ENCODE data around the gene NUBPL. TPM values are rescaled to one million over a fixed set of nuclear protein-coding genes. Genes with fewer than 3 reads are reported as not detected.

NUBPL gene
- total RNA-seq, 1 donor from 2014 or later = 9.8 TPM

GRCh38 chr14:31677052-31677451, 115.8 kb downstream of the NUBPL start:
- no peak for TF ChIP-seq CTCF (IDR thresholded peaks at IDR 0.05; ENCODE audit: insufficient read depth, low read length, poor library complexity, severe bottlenecking)
- no peaks in the 10 kb centered on the region for H3K36me3 ChIP-seq (ENCODE audit: control insufficient read depth, insufficient read depth, low read length)
- no peaks in the 10 kb centered on the region for H3K27me3 ChIP-seq (ENCODE audit: control insufficient read depth, insufficient read depth, low read length)
- H3K4me3 ChIP-seq (ENCODE audit: low read depth, low read length) = no peak overlapping the region
- DNase-seq (ENCODE audit: low read depth) = no peak

- no peak for TF ChIP-seq CTCF (IDR thresholded peaks at IDR 0.05; ENCODE audit: insufficient read depth, low read length, poor library complexity, severe bottlenecking)
- Histone ChIP-seq H3K36me3 (ENCODE audit: control insufficient read depth, insufficient read depth, low read length) (no peaks in the 10 kb centered on the region), H3K27me3 (ENCODE audit: control insufficient read depth, insufficient read depth, low read length) (no peaks in the 10 kb centered on the region), H3K4me3 (ENCODE audit: low read depth, low read length) (no peak overlapping the region)
- DNase-seq (ENCODE audit: low read depth) = no peak
Observed at GRCh38 chr14:31677630-31678029, 116.4 kb downstream of the NUBPL start.

GRCh38 chr14:31678421-31679249, 117.4 kb downstream of the NUBPL start:
- no peak for TF ChIP-seq CTCF (IDR thresholded peaks at IDR 0.05; ENCODE audit: insufficient read depth, low read length, poor library complexity, severe bottlenecking)
- H3K27me3 ChIP-seq (ENCODE audit: control insufficient read depth, insufficient read depth, low read length) = no peaks in the 10 kb centered on the region
- H3K4me3 ChIP-seq (ENCODE audit: low read depth, low read length) = no peak overlapping the region
- DNase-seq (ENCODE audit: low read depth) = no peak
- no peaks in the 10 kb centered on the region for H3K36me3 ChIP-seq (ENCODE audit: control insufficient read depth, insufficient read depth, low read length)

GRCh38 chr14:31682768-31683167, 121.6 kb downstream of the NUBPL start:
- TF ChIP-seq CTCF (IDR thresholded peaks at IDR 0.05; ENCODE audit: insufficient read depth, low read length, poor library complexity, severe bottlenecking) = no peak
- no peak for DNase-seq (ENCODE audit: low read depth)
- no peaks in the 10 kb centered on the region for H3K36me3 ChIP-seq (ENCODE audit: control insufficient read depth, insufficient read depth, low read length)
- H3K27me3 ChIP-seq (ENCODE audit: control insufficient read depth, insufficient read depth, low read length) = no peaks in the 10 kb centered on the region
- no peak overlapping the region for H3K4me3 ChIP-seq (ENCODE audit: low read depth, low read length)

GRCh38 chr14:31687726-31688125, 126.5 kb downstream of the NUBPL start:
- H3K27me3 ChIP-seq (ENCODE audit: control insufficient read depth, insufficient read depth, low read length) = no peaks in the 10 kb centered on the region
- H3K4me3 ChIP-seq (ENCODE audit: low read depth, low read length) = no peak overlapping the region
- H3K36me3 ChIP-seq (ENCODE audit: control insufficient read depth, insufficient read depth, low read length) = no peaks in the 10 kb centered on the region
- TF ChIP-seq CTCF (IDR thresholded peaks at IDR 0.05; ENCODE audit: insufficient read depth, low read length, poor library complexity, severe bottlenecking) = no peak
- no peak for DNase-seq (ENCODE audit: low read depth)

GRCh38 chr14:31690056-31690455, 128.9 kb downstream of the NUBPL start:
- Histone ChIP-seq H3K36me3 (ENCODE audit: control insufficient read depth, insufficient read depth, low read length) (no peaks in the 10 kb centered on the region), H3K4me3 (ENCODE audit: low read depth, low read length) (no peak overlapping the region), H3K27me3 (ENCODE audit: control insufficient read depth, insufficient read depth, low read length) (no peaks in the 10 kb centered on the region)
- no peak for DNase-seq (ENCODE audit: low read depth)
- TF ChIP-seq CTCF (IDR thresholded peaks at IDR 0.05; ENCODE audit: insufficient read depth, low read length, poor library complexity, severe bottlenecking) = no peak

Data from kidney epithelial cell (primary cell).